K562 (cell line): ENCODE data around the gene NEDD4.

Source experiments
- CHD1 ChIP-seq: fragments of 200-600 bp; sonication (generic); IDR thresholded peaks from one replicate; pipeline ENCODE4 v1.6.1; 2012; ENCODE audit warnings: mild to moderate bottlenecking, moderate library complexity, low read length, inconsistent platforms
- EGR1 ChIP-seq: fragments of 450-650 bp; conservative IDR thresholded peaks from 2 replicates; pipeline ENCODE4 v1.6.1; 2017; ENCODE audit warnings: mild to moderate bottlenecking
- JUN ChIP-seq, 2 experiments: sonication (generic) in 1 of 2; formaldehyde crosslinking in 1 of 2; IDR thresholded peaks; 2 replicates each; pipeline versions ENCODE4 v1.6.1 to v1.8.0; 2012 to 2022; ENCODE audit warnings: borderline replicate concordance in 2 of 2, mild to moderate bottlenecking in 2 of 2, improper control_type of control experiment in 1 of 2, low read depth in 1 of 2, low read length in 1 of 2, missing genetic modification reagents in 1 of 2
- REST ChIP-seq, 2 experiments: fragments of 450-650 bp; formaldehyde crosslinking in 1 of 2; IDR thresholded peaks; 2 replicates each; pipeline versions ENCODE4 v1.4.0 to v1.6.1; 2014 to 2020; ENCODE audit warnings: mild to moderate bottlenecking in 2 of 2, borderline replicate concordance in 1 of 2, low read depth in 1 of 2
- TF ChIP-seq, protein P1 (sequence below): fragments of 250-450 bp; sonication (Bioruptor Pico); IDR thresholded peaks from 2 replicates; pipeline ENCODE4 v1.5.0; 2020; ENCODE audit warnings: mild to moderate bottlenecking
- TF ChIP-seq, protein P2 (sequence below), 2 experiments: fragments of 250-450 bp in 1 of 2; fragments of 450-650 bp in 1 of 2; sonication (Bioruptor Pico) in 1 of 2; IDR thresholded peaks; 2 replicates each; pipeline versions ENCODE4 v1.6.1 to v1.8.0; 2016 to 2021; ENCODE audit warnings: mild to moderate bottlenecking in 2 of 2, moderate library complexity in 2 of 2, missing compliant biosample characterization in 1 of 2, missing genetic modification characterization in 1 of 2
- TF ChIP-seq, protein P3 (sequence below), 3 experiments: IDR thresholded peaks in 2 of 3; conservative IDR thresholded peaks in 1 of 3; 2 replicates each; pipeline ENCODE4 v1.5.1; 2011 to 2012; ENCODE audit warnings: low read length in 3 of 3, mild to moderate bottlenecking in 3 of 3, control low read depth in 2 of 3, improper control_type of control experiment in 1 of 3, inconsistent platforms in 1 of 3, low read depth in 1 of 3, mixed read lengths in 1 of 3, moderate library complexity in 1 of 3; ENCODE audit not compliant: insufficient read depth in 2 of 3

- TF ChIP-seq CHD1 (no peak), JUN (IDR thresholded peaks at IDR 0.05; ENCODE audit: borderline replicate concordance, low read depth, low read length) (no peak), JUN (CRISPR knock-in tag; IDR thresholded peaks at IDR 0.05; ENCODE audit: borderline replicate concordance) (no peak), EGR1 (no peak), REST (IDR thresholded peaks at IDR 0.05; ENCODE audit: borderline replicate concordance) (no peak), REST (CRISPR knock-in tag; IDR thresholded peaks at IDR 0.05; ENCODE audit: low read depth) (no peak)
- TF ChIP-seq, protein P1, sequence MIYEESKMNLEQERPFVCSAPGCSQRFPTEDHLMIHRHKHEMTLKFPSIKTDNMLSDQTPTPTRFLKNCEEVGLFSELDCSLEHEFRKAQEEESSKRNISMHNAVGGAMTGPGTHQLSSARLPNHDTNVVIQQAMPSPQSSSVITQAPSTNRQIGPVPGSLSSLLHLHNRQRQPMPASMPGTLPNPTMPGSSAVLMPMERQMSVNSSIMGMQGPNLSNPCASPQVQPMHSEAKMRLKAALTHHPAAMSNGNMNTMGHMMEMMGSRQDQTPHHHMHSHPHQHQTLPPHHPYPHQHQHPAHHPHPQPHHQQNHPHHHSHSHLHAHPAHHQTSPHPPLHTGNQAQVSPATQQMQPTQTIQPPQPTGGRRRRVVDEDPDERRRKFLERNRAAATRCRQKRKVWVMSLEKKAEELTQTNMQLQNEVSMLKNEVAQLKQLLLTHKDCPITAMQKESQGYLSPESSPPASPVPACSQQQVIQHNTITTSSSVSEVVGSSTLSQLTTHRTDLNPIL (CRISPR knock-in tag) = no peak
- TF ChIP-seq, protein P2, sequence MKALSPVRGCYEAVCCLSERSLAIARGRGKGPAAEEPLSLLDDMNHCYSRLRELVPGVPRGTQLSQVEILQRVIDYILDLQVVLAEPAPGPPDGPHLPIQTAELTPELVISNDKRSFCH (CRISPR knock-in tag; IDR thresholded peaks at IDR 0.05) = no peak
- TF ChIP-seq, protein P2 (tag; IDR thresholded peaks at IDR 0.05) = no peak
- TF ChIP-seq, protein P3, sequence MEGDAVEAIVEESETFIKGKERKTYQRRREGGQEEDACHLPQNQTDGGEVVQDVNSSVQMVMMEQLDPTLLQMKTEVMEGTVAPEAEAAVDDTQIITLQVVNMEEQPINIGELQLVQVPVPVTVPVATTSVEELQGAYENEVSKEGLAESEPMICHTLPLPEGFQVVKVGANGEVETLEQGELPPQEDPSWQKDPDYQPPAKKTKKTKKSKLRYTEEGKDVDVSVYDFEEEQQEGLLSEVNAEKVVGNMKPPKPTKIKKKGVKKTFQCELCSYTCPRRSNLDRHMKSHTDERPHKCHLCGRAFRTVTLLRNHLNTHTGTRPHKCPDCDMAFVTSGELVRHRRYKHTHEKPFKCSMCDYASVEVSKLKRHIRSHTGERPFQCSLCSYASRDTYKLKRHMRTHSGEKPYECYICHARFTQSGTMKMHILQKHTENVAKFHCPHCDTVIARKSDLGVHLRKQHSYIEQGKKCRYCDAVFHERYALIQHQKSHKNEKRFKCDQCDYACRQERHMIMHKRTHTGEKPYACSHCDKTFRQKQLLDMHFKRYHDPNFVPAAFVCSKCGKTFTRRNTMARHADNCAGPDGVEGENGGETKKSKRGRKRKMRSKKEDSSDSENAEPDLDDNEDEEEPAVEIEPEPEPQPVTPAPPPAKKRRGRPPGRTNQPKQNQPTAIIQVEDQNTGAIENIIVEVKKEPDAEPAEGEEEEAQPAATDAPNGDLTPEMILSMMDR (IDR thresholded peaks at IDR 0.05 in 2 of 3, conservative IDR thresholded peaks at IDR 0.05 in 1 of 3; ENCODE audit: insufficient read depth in 2 of 3, low read depth in 1 of 3, low read length in 3 of 3) = no peak
Measured at GRCh38 chr15:55819397-55820034, 173.9 kb downstream of the NEDD4 start.
